ENCODE measurements around the gene PRKD2. TPM values are rescaled to one million over a fixed set of nuclear protein-coding genes. Genes with fewer than 3 reads are reported as not detected.
A peak's percentile ranks its signal among the peaks of the same experiment; 100 is the strongest.

Gene PRKD2
- total and polyA plus RNA-seq, 2 experiments from 2014 or later, result 11.9 to 14.2 TPM

- DNase-seq, result peak; percentile 100
These were observed 55.7 kb downstream of the PRKD2 start, which contains the start of gene DACT3 for GRCh38 chr19:46661020-46661731. DACT3 (minus strand) TSS chr19:46661182; CDS start chr19:46661064, 118 bp downstream.

GRCh38 chr19:46660551-46661019 is 56.3 kb downstream of the PRKD2 start:
- no peak overlapping the region for H3K27ac ChIP-seq
- DNase-seq, result no peak
- H3K27me3 ChIP-seq (replicated peaks; ENCODE audit: insufficient read depth), result no peaks in the 10 kb centered on the region
- in situ Hi-C loops (cut with MboI), result no loop called here
- peaks cover 4% of the 10 kb centered on the region; the same call in 1 of the 2 replicates for H3F3A ChIP-seq (ENCODE audit: insufficient read depth)
- H3K36me3 ChIP-seq (ENCODE audit: low read depth), result no peaks in the 10 kb centered on the region
- H3K4me2 ChIP-seq (ENCODE audit: unreplicated experiment), result peak overlapping the region; percentile 72
- peaks cover 5% of the 10 kb centered on the region; the same call in 1 of the 2 replicates for H3K4me1 ChIP-seq (ENCODE audit: insufficient read depth)
- H3K4me3 ChIP-seq, result peak overlapping the region; percentile 70
- TF ChIP-seq EZH2 (IDR thresholded peaks at IDR 0.05; ENCODE audit: insufficient read depth, poor library complexity, severe bottlenecking) (no peak), EZH2phosphoT487 (IDR thresholded peaks at IDR 0.05; ENCODE audit: insufficient read depth, low read depth) (no peak)
- H3K79me2 ChIP-seq (ENCODE audit: insufficient read depth), result no peaks in the 10 kb centered on the region
- WGBS, 2 experiments (ENCODE audit: low coverage in 1 of 2, low lambda C conversion rate in 2 of 2, missing lambda C conversion rate in 2 of 2), result 1 to 2% methylated on average over 27 to 38 of the region's 40 CpGs
- no peaks in the 10 kb centered on the region for H3K9me2 ChIP-seq (ENCODE audit: insufficient read depth)
- no peaks in the 10 kb centered on the region for H3K9me3 ChIP-seq (ENCODE audit: low read depth)
- peak overlapping the region; percentile 68 for H3K9ac ChIP-seq
- peak overlapping the region; percentile 67 for H2AFZ ChIP-seq
- H4K20me1 ChIP-seq (ENCODE audit: insufficient read depth), result no peaks in the 10 kb centered on the region

More at GRCh38 chr19:46661020-46661731, 55.7 kb downstream of the PRKD2 start, which contains the start of gene DACT3:
- no peaks in the 10 kb centered on the region for H3K36me3 ChIP-seq (ENCODE audit: low read depth)
- H3K27ac ChIP-seq, result peak within 1 kb of the TSS; percentile 51
- WGBS, 2 experiments (ENCODE audit: low coverage in 1 of 2, low lambda C conversion rate in 2 of 2, missing lambda C conversion rate in 2 of 2), result 0 to 1% methylated on average over 28 to 47 of the region's 61 CpGs
- H3K9me3 ChIP-seq (ENCODE audit: low read depth), result no peaks in the 10 kb centered on the region
- H3K4me2 ChIP-seq (ENCODE audit: unreplicated experiment), result peak within 1 kb of the TSS; percentile 82
- H2AFZ ChIP-seq, result peak within 1 kb of the TSS; percentile 67
- peak within 1 kb of the TSS; percentile 68 for H3K9ac ChIP-seq
- H3K4me3 ChIP-seq, result peak within 1 kb of the TSS; percentile 71
- in situ Hi-C loops (cut with MboI), result no loop called here
- no peaks in the 10 kb centered on the region for H3K27me3 ChIP-seq (replicated peaks; ENCODE audit: insufficient read depth)
- peaks cover 5% of the 10 kb centered on the region; the same call in 1 of the 2 replicates for H3K4me1 ChIP-seq (ENCODE audit: insufficient read depth)
- H3K9me2 ChIP-seq (ENCODE audit: insufficient read depth), result no peaks in the 10 kb centered on the region
- H3F3A ChIP-seq (ENCODE audit: insufficient read depth), result peaks cover 4% of the 10 kb centered on the region; the same call in 1 of the 2 replicates
- TF ChIP-seq EZH2phosphoT487 (IDR thresholded peaks at IDR 0.05; ENCODE audit: insufficient read depth, low read depth), result no peak
- TF ChIP-seq EZH2 (IDR thresholded peaks at IDR 0.05; ENCODE audit: insufficient read depth, poor library complexity, severe bottlenecking), result no peak
- no peaks in the 10 kb centered on the region for H3K79me2 ChIP-seq (ENCODE audit: insufficient read depth)
- H4K20me1 ChIP-seq (ENCODE audit: insufficient read depth), result no peaks in the 10 kb centered on the region

- Histone ChIP-seq H3K4me1 (ENCODE audit: insufficient read depth) (peaks cover 5% of the 10 kb centered on the region; the same call in 1 of the 2 replicates), H4K20me1 (ENCODE audit: insufficient read depth) (no peaks in the 10 kb centered on the region), H3F3A (ENCODE audit: insufficient read depth) (peaks cover 4% of the 10 kb centered on the region; the same call in 1 of the 2 replicates), H3K9ac (peak overlapping the region; percentile 68), H3K9me3 (ENCODE audit: low read depth) (no peaks in the 10 kb centered on the region), H2AFZ (peak overlapping the region; percentile 67), H3K27me3 (replicated peaks; ENCODE audit: insufficient read depth) (no peaks in the 10 kb centered on the region), H3K36me3 (ENCODE audit: low read depth) (no peaks in the 10 kb centered on the region), H3K9me2 (ENCODE audit: insufficient read depth) (no peaks in the 10 kb centered on the region), H3K4me3 (peak overlapping the region; percentile 70), H3K27ac (no peak overlapping the region), H3K4me2 (ENCODE audit: unreplicated experiment) (peak overlapping the region; percentile 72), H3K79me2 (ENCODE audit: insufficient read depth) (no peaks in the 10 kb centered on the region)
- in situ Hi-C loops (cut with MboI), result no loop called here
- peak; percentile 45 for DNase-seq
- WGBS, 2 experiments (ENCODE audit: low coverage in 1 of 2, low lambda C conversion rate in 2 of 2, missing lambda C conversion rate in 2 of 2), result 3 to 4% methylated on average over 14 of the region's 14 CpGs
- TF ChIP-seq EZH2phosphoT487 (IDR thresholded peaks at IDR 0.05; ENCODE audit: insufficient read depth, low read depth) (no peak), EZH2 (IDR thresholded peaks at IDR 0.05; ENCODE audit: insufficient read depth, poor library complexity, severe bottlenecking) (no peak)
These were observed 56.9 kb downstream of the PRKD2 start for GRCh38 chr19:46660008-46660517.

- peaks cover 4% of the 10 kb centered on the region; the same call in 1 of the 2 replicates for H3F3A ChIP-seq (ENCODE audit: insufficient read depth)
- no peaks in the 10 kb centered on the region for H3K27me3 ChIP-seq (replicated peaks; ENCODE audit: insufficient read depth)
- WGBS, 2 experiments (ENCODE audit: low coverage in 1 of 2, low lambda C conversion rate in 2 of 2, missing lambda C conversion rate in 2 of 2), result 5 to 6% methylated on average over 8 to 28 of the region's 28 CpGs
- H3K9ac ChIP-seq, result peak overlapping the region; percentile 68
- no peaks in the 10 kb centered on the region for H3K36me3 ChIP-seq (ENCODE audit: low read depth)
- in situ Hi-C loops (cut with MboI), result no loop called here
- TF ChIP-seq EZH2 (IDR thresholded peaks at IDR 0.05; ENCODE audit: insufficient read depth, poor library complexity, severe bottlenecking) (no peak), EZH2phosphoT487 (IDR thresholded peaks at IDR 0.05; ENCODE audit: insufficient read depth, low read depth) (no peak)
- no peaks in the 10 kb centered on the region for H4K20me1 ChIP-seq (ENCODE audit: insufficient read depth)
- H3K4me2 ChIP-seq (ENCODE audit: unreplicated experiment), result peak overlapping the region; percentile 72
- H3K4me3 ChIP-seq, result peak overlapping the region; percentile 70
- no peaks in the 10 kb centered on the region for H3K79me2 ChIP-seq (ENCODE audit: insufficient read depth)
- H3K9me3 ChIP-seq (ENCODE audit: low read depth), result no peaks in the 10 kb centered on the region
- no peak overlapping the region for H3K27ac ChIP-seq
- peak; percentile 53 for DNase-seq
- peaks cover 5% of the 10 kb centered on the region; the same call in 1 of the 2 replicates for H3K4me1 ChIP-seq (ENCODE audit: insufficient read depth)
- H3K9me2 ChIP-seq (ENCODE audit: insufficient read depth), result no peaks in the 10 kb centered on the region
- peak overlapping the region; percentile 67 for H2AFZ ChIP-seq
These were observed 57.5 kb downstream of the PRKD2 start for GRCh38 chr19:46659151-46660007.

All from GM23248 (cell line).